GM19099 (cell line): ENCODE measurements around the gene RRAD.

ENCODE experiments used
- POLR2A ChIP-seq: IDR thresholded peaks from 3 replicates; pipeline ENCODE4 v1.6.1; 2011; ENCODE audit warnings: low read depth; ENCODE audit not compliant: insufficient read length; ENCODE audit errors: extremely low read depth

The RRAD gene

GRCh38 chr16:66913081-66913480, 12.3 kb downstream of the RRAD start:
- TF ChIP-seq POLR2A = no peak

DNA sequence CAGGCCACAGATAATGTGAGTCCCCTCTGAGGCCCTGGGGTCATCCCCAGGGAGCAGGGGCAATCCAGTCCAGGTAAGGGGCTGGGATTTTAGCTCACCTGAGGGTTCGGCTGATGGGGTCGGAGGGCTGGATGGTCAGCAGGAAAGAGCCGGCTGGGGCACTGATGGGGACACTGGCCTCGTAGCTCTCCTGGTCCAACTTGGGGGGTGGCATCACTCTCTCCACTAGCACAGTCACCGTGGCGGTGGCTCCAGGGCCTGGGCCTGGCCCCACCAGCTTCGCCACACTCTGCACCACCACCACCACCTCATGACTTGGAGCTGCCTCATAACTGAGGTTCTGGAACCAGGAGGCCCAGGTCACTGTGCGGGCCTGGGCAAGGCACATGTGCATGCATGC, 13.5 kb downstream of the RRAD start:
- no peak for TF ChIP-seq POLR2A

- TF ChIP-seq POLR2A = no peak
These were observed 14.2 kb downstream of the RRAD start for GRCh38 chr16:66911112-66911511.

GRCh38 chr16:66910175-66910940, 15.0 kb downstream of the RRAD start:
- TF ChIP-seq POLR2A = no peak

DNA sequence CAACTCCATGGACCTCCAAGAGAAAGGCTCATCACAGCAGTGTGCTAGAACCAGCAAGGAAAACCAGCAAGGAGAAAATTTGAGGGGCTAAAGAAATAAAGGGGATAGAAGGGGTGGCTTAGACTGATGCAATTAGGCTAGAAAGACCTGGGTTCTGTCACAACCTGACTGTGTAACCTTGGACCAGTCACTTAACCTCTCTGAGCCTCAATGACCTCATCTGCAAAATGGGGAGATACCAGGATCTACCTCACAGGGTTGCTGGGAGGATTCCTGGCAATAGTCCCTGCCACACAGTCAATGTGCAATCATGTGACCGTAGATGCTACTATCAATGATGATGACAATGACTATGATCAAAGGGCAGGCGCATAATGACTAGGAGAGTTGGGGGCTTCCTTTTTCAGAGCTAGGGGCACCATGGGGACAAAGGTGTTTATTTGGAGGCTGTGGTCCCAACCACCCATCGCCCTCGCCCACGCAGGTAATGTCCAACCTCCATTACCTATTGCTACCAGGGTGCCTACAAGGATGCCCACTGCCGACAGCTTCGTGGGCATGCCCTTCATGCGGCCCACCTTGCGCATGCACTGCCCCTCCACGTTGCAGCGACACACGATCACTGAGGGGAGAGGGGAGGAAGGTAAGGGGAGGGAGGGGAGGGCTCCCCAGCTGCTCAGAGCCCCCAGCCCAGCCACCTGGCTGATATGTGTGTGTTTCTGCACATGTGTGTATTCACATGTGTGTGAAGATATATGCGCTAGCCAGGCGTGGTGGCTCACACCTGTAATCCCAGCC, 16.4 kb downstream of the RRAD start:
- no peak for TF ChIP-seq POLR2A

GRCh38 chr16:66908116-66908515, 17.2 kb downstream of the RRAD start:
- TF ChIP-seq POLR2A = no peak

- TF ChIP-seq POLR2A = no peak
These were observed 18.2 kb downstream of the RRAD start for GRCh38 chr16:66906916-66907836.

- TF ChIP-seq POLR2A = no peak
These were observed 19.4 kb downstream of the RRAD start for GRCh38 chr16:66905633-66906539.

DNA sequence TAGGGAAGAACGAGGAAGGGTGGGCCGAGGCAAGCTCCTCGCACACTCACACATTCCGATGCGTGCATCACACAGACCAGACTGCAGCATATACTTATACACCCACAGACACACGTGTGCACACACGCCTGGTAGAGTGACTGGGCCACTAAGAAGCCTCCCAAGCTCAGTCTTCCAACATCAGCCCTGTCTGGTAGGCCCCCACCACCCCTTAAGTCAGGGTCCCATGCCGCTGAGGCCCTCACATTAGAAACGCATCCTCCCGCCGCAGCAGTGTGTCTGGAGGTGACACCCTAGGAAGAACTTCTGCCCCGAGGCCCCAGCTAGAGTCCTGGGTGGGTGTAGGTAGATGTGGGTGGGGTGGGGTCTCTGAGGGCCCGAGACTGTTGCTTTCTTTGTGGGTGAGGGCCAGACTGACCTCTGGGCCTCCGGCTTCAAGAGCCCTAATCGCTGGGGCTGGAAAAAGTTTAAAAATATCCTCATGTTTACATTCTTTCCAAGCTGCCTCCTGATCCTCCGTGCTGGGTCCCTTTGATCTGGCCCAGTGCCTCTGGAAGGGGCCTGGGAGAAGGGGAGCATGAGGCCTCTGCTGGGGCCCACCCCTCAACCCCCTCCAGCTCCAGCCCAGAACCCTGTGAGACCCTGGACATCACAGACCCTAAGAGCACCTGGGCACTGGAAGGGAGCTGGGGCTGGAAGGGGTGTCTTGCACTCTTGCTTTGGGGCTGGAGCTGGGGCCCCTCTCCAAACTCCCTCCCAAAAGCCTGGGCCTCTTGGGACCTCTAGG, 20.3 kb downstream of the RRAD start:
- TF ChIP-seq POLR2A = no peak

GRCh38 chr16:66904428-66904845, 20.9 kb downstream of the RRAD start:
- TF ChIP-seq POLR2A = no peak

DNA sequence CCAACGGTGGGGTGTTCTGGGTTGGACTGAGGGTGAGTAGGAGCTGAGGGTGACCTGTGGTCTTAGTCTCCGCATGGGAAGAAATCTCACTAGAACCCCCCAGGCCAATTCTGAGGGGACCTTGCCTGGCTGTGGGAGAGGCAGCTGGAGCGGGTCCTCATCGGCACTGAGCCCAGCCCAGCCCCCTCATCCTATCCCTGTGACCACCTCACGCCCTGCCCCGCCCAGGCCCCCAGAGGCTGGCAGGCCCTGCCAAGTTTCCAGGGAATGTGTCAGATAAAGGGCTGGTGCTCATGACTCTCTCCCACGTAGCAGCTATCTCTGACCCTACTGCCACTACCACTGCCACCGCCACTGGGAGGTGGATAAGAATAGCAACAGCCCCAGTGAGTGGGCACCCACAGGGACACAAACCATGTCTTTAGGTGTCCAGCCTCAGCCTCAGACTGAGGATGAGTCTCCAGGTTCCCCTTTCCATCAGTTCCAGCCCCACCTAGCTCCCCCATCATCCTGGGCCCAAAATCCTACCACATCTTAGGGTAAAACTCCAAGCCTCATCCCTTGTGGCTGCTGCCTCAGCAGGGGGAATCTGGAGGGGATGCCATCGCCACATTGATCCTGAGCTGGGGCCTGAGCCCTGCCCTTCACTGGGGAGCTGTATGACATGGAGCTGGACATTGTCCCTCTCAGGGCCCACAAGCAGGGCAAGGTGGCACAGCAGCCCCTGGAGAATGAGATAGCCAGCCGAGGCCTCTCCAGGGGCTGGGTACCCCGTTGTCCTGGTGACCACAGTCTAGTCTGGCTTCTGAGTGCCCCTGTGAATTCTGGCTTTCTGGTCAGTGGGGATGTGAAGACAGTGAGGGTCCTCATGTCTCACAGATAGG, 21.5 kb downstream of the RRAD start:
- no peak for TF ChIP-seq POLR2A
